ENCODE results near the gene SERTM2. TPM values are rescaled to one million over a fixed set of nuclear protein-coding genes. Genes with fewer than 3 reads are reported as not detected.
"Not testable (repeated sequence)": the region's sequence is repeated elsewhere in the genome, so short reads cannot be mapped to it uniquely, and the experiment has no call there.

SERTM2 gene
- total and polyA plus RNA-seq, 4 experiments from 2014 or later, result not detected

DNA sequence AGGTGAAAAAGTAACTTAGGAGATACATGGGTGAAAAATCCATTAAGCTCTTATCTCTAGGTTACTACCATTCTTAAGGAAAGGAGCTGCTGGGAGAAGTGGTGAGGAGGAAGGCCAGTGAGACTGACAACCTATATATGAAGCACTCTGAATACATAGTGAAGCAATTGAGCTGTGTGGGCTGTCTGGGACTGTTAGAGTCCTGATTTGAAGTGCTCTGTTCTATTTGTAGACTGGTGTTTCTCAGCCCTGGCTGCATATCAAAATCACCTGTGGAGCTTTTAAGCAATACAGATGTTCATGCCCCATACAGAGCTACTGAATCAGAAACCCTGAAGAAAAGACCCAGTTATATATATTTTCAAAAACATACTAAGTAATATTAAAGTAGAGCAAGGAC lies 3.9 kb downstream of the SERTM2 start:
- no peaks in the 10 kb centered on the region for H3K27me3 ChIP-seq (ENCODE audit: insufficient read depth, low read length)
- no peak for DNase-seq
- Mint-ChIP-seq H3K36me3 (no peaks in the 10 kb centered on the region), H3K9me3 (no peaks in the 10 kb centered on the region), H3K27ac (no peak overlapping the region), H3K4me1 (peaks cover 0 to 1% (median 0%) of the 10 kb centered on the region in 4 donors), H3K4me3 (no peak overlapping the region), H3K27me3 (peaks cover 1 to 3% of the 10 kb centered on the region in 2 donors)
- ChIA-PET POLR2A (ENCODE audit: partially characterized antibody) (no interaction called here), CTCF (ENCODE audit: partially characterized antibody) (no interaction called here)
- H3K4me3 ChIP-seq (ENCODE audit: low read length in 2 of 2), result no peak overlapping the region
- H3K4me1 ChIP-seq (ENCODE audit: insufficient read depth, low read length), result no peaks in the 10 kb centered on the region
- no peaks in the 10 kb centered on the region for H3K36me3 ChIP-seq (ENCODE audit: insufficient read depth, low read length)
- H3K9me3 ChIP-seq (ENCODE audit: control insufficient read depth in 1 of 2, low read length in 2 of 2), result no peaks in the 10 kb centered on the region
- H3K27ac ChIP-seq (ENCODE audit: low read depth, low read length), result no peak overlapping the region
- intact Hi-C loops (cut with micrococcal nuclease), result no loop called here

- no peaks in the 10 kb centered on the region for H3K27me3 ChIP-seq (ENCODE audit: insufficient read depth, low read length)
- no peaks in the 10 kb centered on the region for H3K4me1 ChIP-seq (ENCODE audit: insufficient read depth, low read length)
- Mint-ChIP-seq H3K36me3 (no peaks in the 10 kb centered on the region), H3K4me3 (no peak overlapping the region), H3K27me3 (peaks cover 1 to 3% of the 10 kb centered on the region in 2 donors), H3K9me3 (no peaks in the 10 kb centered on the region), H3K27ac (no peak overlapping the region), H3K4me1 (no peaks in the 10 kb centered on the region)
- intact Hi-C loops (cut with micrococcal nuclease), result no loop called here
- DNase-seq, result no peak
- H3K4me3 ChIP-seq (ENCODE audit: low read length in 2 of 2), result no peak overlapping the region
- H3K27ac ChIP-seq (ENCODE audit: low read depth, low read length), result no peak overlapping the region
- CTCF ChIA-PET (ENCODE audit: partially characterized antibody), result no interaction called here
- H3K36me3 ChIP-seq (ENCODE audit: insufficient read depth, low read length), result no peaks in the 10 kb centered on the region
- no peaks in the 10 kb centered on the region for H3K9me3 ChIP-seq (ENCODE audit: control insufficient read depth in 1 of 2, low read length in 2 of 2)
- POLR2A ChIA-PET (ENCODE audit: partially characterized antibody), result no interaction called here
These were observed 7.2 kb downstream of the SERTM2 start for GRCh38 chrX:111518667-111519066.

GRCh38 chrX:111519215-111519614 lies 7.8 kb downstream of the SERTM2 start:
- H3K9me3 Mint-ChIP-seq, result no peaks in the 10 kb centered on the region
- no peak overlapping the region for H3K4me3 Mint-ChIP-seq
- DNase-seq, result no peak
- H3K36me3 Mint-ChIP-seq, result no peaks in the 10 kb centered on the region
- Histone ChIP-seq H3K27ac (ENCODE audit: low read depth, low read length) (no peak overlapping the region), H3K9me3 (ENCODE audit: control insufficient read depth in 1 of 2, low read length in 2 of 2) (no peaks in the 10 kb centered on the region), H3K27me3 (ENCODE audit: insufficient read depth, low read length) (no peaks in the 10 kb centered on the region), H3K4me3 (ENCODE audit: low read length in 2 of 2) (no peak overlapping the region), H3K36me3 (ENCODE audit: insufficient read depth, low read length) (no peaks in the 10 kb centered on the region), H3K4me1 (ENCODE audit: insufficient read depth, low read length) (no peaks in the 10 kb centered on the region)
- ChIA-PET CTCF (ENCODE audit: partially characterized antibody) (no interaction called here), POLR2A (ENCODE audit: partially characterized antibody) (no interaction called here)
- H3K27ac Mint-ChIP-seq, result no peak overlapping the region
- intact Hi-C loops (cut with micrococcal nuclease), result no loop called here
- H3K4me1 Mint-ChIP-seq, result no peaks in the 10 kb centered on the region
- peaks cover 1 to 3% of the 10 kb centered on the region in 2 donors for H3K27me3 Mint-ChIP-seq

- intact Hi-C loops (cut with micrococcal nuclease), result no loop called here
- DNase-seq, result no peak
- POLR2A ChIA-PET (ENCODE audit: partially characterized antibody), result no interaction called here
- no peak overlapping the region for H3K27ac Mint-ChIP-seq
- no peaks in the 10 kb centered on the region for H3K9me3 ChIP-seq (ENCODE audit: control insufficient read depth in 1 of 2, low read length in 2 of 2)
- no peaks in the 10 kb centered on the region for H3K36me3 Mint-ChIP-seq
- no peaks in the 10 kb centered on the region for H3K36me3 ChIP-seq (ENCODE audit: insufficient read depth, low read length)
- peaks cover 1 to 4% of the 10 kb centered on the region in 2 donors for H3K27me3 Mint-ChIP-seq
- no peak overlapping the region for H3K27ac ChIP-seq (ENCODE audit: low read depth, low read length)
- no peak overlapping the region for H3K4me3 Mint-ChIP-seq
- CTCF ChIA-PET (ENCODE audit: partially characterized antibody), result no interaction called here
- no peaks in the 10 kb centered on the region for H3K4me1 ChIP-seq (ENCODE audit: insufficient read depth, low read length)
- no peaks in the 10 kb centered on the region for H3K9me3 Mint-ChIP-seq
- H3K4me3 ChIP-seq (ENCODE audit: low read length in 2 of 2), result no peak overlapping the region
- no peaks in the 10 kb centered on the region for H3K4me1 Mint-ChIP-seq
- H3K27me3 ChIP-seq (ENCODE audit: insufficient read depth, low read length), result no peaks in the 10 kb centered on the region
These were observed 9.1 kb downstream of the SERTM2 start for GRCh38 chrX:111520506-111520905.

DNA sequence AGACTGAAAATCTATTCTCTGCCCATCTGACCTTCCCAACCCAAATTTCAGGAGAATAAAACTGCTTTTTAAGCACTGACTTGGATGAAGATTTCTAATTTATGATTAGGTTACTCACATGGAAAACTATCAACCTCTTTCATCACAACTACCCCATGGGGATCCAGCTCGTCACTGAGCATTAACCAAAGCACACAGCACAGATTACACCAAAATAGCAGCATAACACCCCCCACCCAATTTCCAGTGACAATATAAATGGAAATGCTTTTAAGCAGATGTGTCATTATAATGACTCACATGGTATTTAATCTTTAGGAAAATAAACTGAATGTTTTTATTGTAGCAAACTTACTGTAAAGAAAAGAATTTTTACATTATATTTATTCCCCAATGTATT lies 9.7 kb downstream of the SERTM2 start:
- POLR2A ChIA-PET (ENCODE audit: partially characterized antibody), result no interaction called here
- no peaks in the 10 kb centered on the region for H3K36me3 ChIP-seq (ENCODE audit: insufficient read depth, low read length)
- DNase-seq, result no peak
- no peak overlapping the region for H3K4me3 ChIP-seq (ENCODE audit: low read length in 2 of 2)
- no peaks in the 10 kb centered on the region for H3K9me3 ChIP-seq (ENCODE audit: control insufficient read depth in 1 of 2, low read length in 2 of 2)
- no peaks in the 10 kb centered on the region for H3K27me3 ChIP-seq (ENCODE audit: insufficient read depth, low read length)
- no peak overlapping the region for H3K27ac ChIP-seq (ENCODE audit: low read depth, low read length)
- H3K4me1 Mint-ChIP-seq, result no peaks in the 10 kb centered on the region
- CTCF ChIA-PET (ENCODE audit: partially characterized antibody), result no interaction called here
- H3K36me3 Mint-ChIP-seq, result no peaks in the 10 kb centered on the region
- peaks cover 1% of the 10 kb centered on the region in 2 donors for H3K27me3 Mint-ChIP-seq
- H3K27ac Mint-ChIP-seq, result no peak overlapping the region
- H3K9me3 Mint-ChIP-seq, result no peaks in the 10 kb centered on the region
- no peak overlapping the region for H3K4me3 Mint-ChIP-seq
- intact Hi-C loops (cut with micrococcal nuclease), result no loop called here
- no peaks in the 10 kb centered on the region for H3K4me1 ChIP-seq (ENCODE audit: insufficient read depth, low read length)

- Mint-ChIP-seq H3K27me3 (no peaks in the 10 kb centered on the region), H3K4me3 (no peak overlapping the region), H3K27ac (no peak overlapping the region), H3K4me1 (no peaks in the 10 kb centered on the region), H3K36me3 (no peaks in the 10 kb centered on the region), H3K9me3 (no peaks in the 10 kb centered on the region)
- intact Hi-C loops (cut with micrococcal nuclease), result no loop called here
- Histone ChIP-seq H3K9me3 (ENCODE audit: control insufficient read depth in 1 of 2, low read length in 2 of 2) (no peaks in the 10 kb centered on the region), H3K27me3 (ENCODE audit: insufficient read depth, low read length) (no peaks in the 10 kb centered on the region), H3K4me1 (ENCODE audit: insufficient read depth, low read length) (no peaks in the 10 kb centered on the region), H3K27ac (ENCODE audit: low read depth, low read length) (no peak overlapping the region), H3K36me3 (ENCODE audit: insufficient read depth, low read length) (no peaks in the 10 kb centered on the region), H3K4me3 (ENCODE audit: low read length in 2 of 2) (no peak overlapping the region)
- POLR2A ChIA-PET (ENCODE audit: partially characterized antibody), result no interaction called here
- CTCF ChIA-PET (ENCODE audit: partially characterized antibody), result no interaction called here
- no peak for DNase-seq
These were observed 31.8 kb downstream of the SERTM2 start for GRCh38 chrX:111543212-111543741.

- H3K9me3 ChIP-seq (ENCODE audit: control insufficient read depth in 1 of 2, low read length in 2 of 2); H3K27ac ChIP-seq (ENCODE audit: low read depth, low read length); H3K36me3 ChIP-seq (ENCODE audit: insufficient read depth, low read length); DNase-seq; H3K4me1 ChIP-seq (ENCODE audit: insufficient read depth, low read length); POLR2A ChIA-PET (ENCODE audit: partially characterized antibody); H3K4me1 Mint-ChIP-seq; H3K27ac Mint-ChIP-seq; H3K27me3 Mint-ChIP-seq; H3K9me3 Mint-ChIP-seq; CTCF ChIA-PET (ENCODE audit: partially characterized antibody); H3K4me3 Mint-ChIP-seq; H3K36me3 Mint-ChIP-seq; intact Hi-C loops (cut with micrococcal nuclease); H3K27me3 ChIP-seq (ENCODE audit: insufficient read depth, low read length); H3K4me3 ChIP-seq (ENCODE audit: low read length in 2 of 2): not testable (repeated sequence)
These were observed 37.8 kb downstream of the SERTM2 start for GRCh38 chrX:111549235-111549634.

- no peak overlapping the region for H3K4me3 Mint-ChIP-seq
- H3K27ac Mint-ChIP-seq, result no peak overlapping the region
- Histone ChIP-seq H3K9me3 (ENCODE audit: control insufficient read depth in 1 of 2, low read length in 2 of 2) (no peaks in the 10 kb centered on the region), H3K4me1 (ENCODE audit: insufficient read depth, low read length) (no peaks in the 10 kb centered on the region), H3K4me3 (ENCODE audit: low read length in 2 of 2) (no peak overlapping the region), H3K27me3 (ENCODE audit: insufficient read depth, low read length) (no peaks in the 10 kb centered on the region), H3K36me3 (ENCODE audit: insufficient read depth, low read length) (no peaks in the 10 kb centered on the region), H3K27ac (ENCODE audit: low read depth, low read length) (no peak overlapping the region)
- H3K9me3 Mint-ChIP-seq, result peaks cover 0 to 1% (median 0%) of the 10 kb centered on the region in 8 donors
- DNase-seq, result no peak
- intact Hi-C loops (cut with micrococcal nuclease), result no loop called here
- no peaks in the 10 kb centered on the region for H3K4me1 Mint-ChIP-seq
- H3K27me3 Mint-ChIP-seq, result no peaks in the 10 kb centered on the region
- no peaks in the 10 kb centered on the region for H3K36me3 Mint-ChIP-seq
- POLR2A ChIA-PET (ENCODE audit: partially characterized antibody), result no interaction called here
- CTCF ChIA-PET (ENCODE audit: partially characterized antibody), result no interaction called here
These were observed 44.0 kb downstream of the SERTM2 start for GRCh38 chrX:111555406-111555958.
